ENCODE measurements around the gene VDAC2.

Gene VDAC2

GRCh38 chr10:75254739-75255138 is 44.1 kb downstream of the VDAC2 start:
- DNase-seq = no peak

GRCh38 chr10:75260990-75261389 is 50.4 kb downstream of the VDAC2 start:
- no peak for DNase-seq

GRCh38 chr10:75261813-75262705 is 51.5 kb downstream of the VDAC2 start:
- DNase-seq = no peak

- no peak for DNase-seq
These were observed 53.2 kb downstream of the VDAC2 start for GRCh38 chr10:75263806-75264205.

GRCh38 chr10:75265856-75266255 is 55.3 kb downstream of the VDAC2 start:
- DNase-seq = no peak

- DNase-seq = no peak
These were observed 56.3 kb downstream of the VDAC2 start for GRCh38 chr10:75266945-75267344.

GRCh38 chr10:75269605-75270004 is 59.0 kb downstream of the VDAC2 start:
- DNase-seq = no peak

GRCh38 chr10:75272094-75272493 is 61.5 kb downstream of the VDAC2 start:
- DNase-seq = no peak

- DNase-seq = no peak
These were observed 62.3 kb downstream of the VDAC2 start for GRCh38 chr10:75272896-75273295.

GRCh38 chr10:75276069-75276872 is 65.7 kb downstream of the VDAC2 start:
- no peak for DNase-seq

- DNase-seq = no peak
These were observed 69.6 kb downstream of the VDAC2 start for GRCh38 chr10:75280236-75280635.
